Chondrocyte (in vitro differentiated cells): ENCODE results near the gene CDCA5. TPM values are rescaled to one million over a fixed set of nuclear protein-coding genes. Genes with fewer than 3 reads are reported as not detected.

Source experiments
- DNase-seq: peaks from one replicate; pipeline ENCODE4 v3.0.0; 2021; ENCODE audit warnings: mixed read lengths, low spot score
- H3K27ac Mint-ChIP-seq: one replicate; pipeline ENCODE4 v1.8.0; 2021; ENCODE audit warnings: mild to moderate bottlenecking, moderate library complexity, mixed read lengths; ENCODE audit not compliant: unreplicated experiment
- H3K27me3 Mint-ChIP-seq: 2 replicates; pipeline ENCODE4 v1.8.0; 2021; ENCODE audit warnings: low read depth, mixed read lengths
- H3K36me3 Mint-ChIP-seq: 2 replicates; pipeline ENCODE4 v1.8.0; 2021; ENCODE audit warnings: low read depth, mixed read lengths
- H3K4me1 Mint-ChIP-seq: 2 replicates; pipeline ENCODE4 v1.8.0; 2021; ENCODE audit warnings: low read depth, mild to moderate bottlenecking, mixed read lengths
- H3K4me3 Mint-ChIP-seq: one replicate; pipeline ENCODE4 v1.8.0; 2021; ENCODE audit warnings: mild to moderate bottlenecking, moderate library complexity, mixed read lengths; ENCODE audit not compliant: unreplicated experiment
- H3K9me3 Mint-ChIP-seq: 2 replicates; pipeline ENCODE4 v1.8.0; 2021; ENCODE audit warnings: low read depth, mixed read lengths
- total RNA-seq: library from RNA; stranded (reverse); gene quantifications from 3 replicates; pipeline ENCODE4 v1.2.1, GENCODE V29; 2021
- TF ChIP-seq, protein P1 (sequence below): fragments of 200-600 bp; sonication (generic); IDR thresholded peaks from 2 replicates; pipeline ENCODE4 v1.5.0; 2021; ENCODE audit warnings: antibody characterized with exemption, mild to moderate bottlenecking, moderate library complexity

The CDCA5 gene
- total RNA-seq, 1 donor from 2014 or later, result 5.5 TPM

DNA sequence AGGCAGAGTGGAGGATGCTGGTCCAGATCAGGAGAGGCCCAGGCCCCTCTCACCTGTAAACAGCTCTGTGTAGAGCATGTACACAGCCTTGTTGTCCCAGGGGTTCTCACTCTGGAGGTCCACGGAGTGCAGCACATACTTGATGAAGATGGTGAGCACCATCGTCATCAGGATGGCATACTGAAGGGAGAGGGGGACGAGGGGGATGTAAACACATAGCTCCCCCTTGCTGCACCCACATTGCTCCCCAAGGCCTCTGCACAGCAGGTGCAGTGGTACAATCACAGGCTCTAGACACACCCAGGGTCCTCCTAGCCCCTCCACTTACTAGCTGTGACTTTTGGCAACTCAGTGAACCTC, 47.6 kb upstream of the CDCA5 start:
- Mint-ChIP-seq H3K4me1 (peaks cover 25% of the 10 kb centered on the region), H3K9me3 (no peaks in the 10 kb centered on the region), H3K36me3 (peaks cover 9% of the 10 kb centered on the region), H3K27me3 (no peaks in the 10 kb centered on the region), H3K27ac (no peak overlapping the region), H3K4me3 (no peak overlapping the region)
- peak; percentile 35 for DNase-seq
- TF ChIP-seq, protein P1, sequence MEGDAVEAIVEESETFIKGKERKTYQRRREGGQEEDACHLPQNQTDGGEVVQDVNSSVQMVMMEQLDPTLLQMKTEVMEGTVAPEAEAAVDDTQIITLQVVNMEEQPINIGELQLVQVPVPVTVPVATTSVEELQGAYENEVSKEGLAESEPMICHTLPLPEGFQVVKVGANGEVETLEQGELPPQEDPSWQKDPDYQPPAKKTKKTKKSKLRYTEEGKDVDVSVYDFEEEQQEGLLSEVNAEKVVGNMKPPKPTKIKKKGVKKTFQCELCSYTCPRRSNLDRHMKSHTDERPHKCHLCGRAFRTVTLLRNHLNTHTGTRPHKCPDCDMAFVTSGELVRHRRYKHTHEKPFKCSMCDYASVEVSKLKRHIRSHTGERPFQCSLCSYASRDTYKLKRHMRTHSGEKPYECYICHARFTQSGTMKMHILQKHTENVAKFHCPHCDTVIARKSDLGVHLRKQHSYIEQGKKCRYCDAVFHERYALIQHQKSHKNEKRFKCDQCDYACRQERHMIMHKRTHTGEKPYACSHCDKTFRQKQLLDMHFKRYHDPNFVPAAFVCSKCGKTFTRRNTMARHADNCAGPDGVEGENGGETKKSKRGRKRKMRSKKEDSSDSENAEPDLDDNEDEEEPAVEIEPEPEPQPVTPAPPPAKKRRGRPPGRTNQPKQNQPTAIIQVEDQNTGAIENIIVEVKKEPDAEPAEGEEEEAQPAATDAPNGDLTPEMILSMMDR, result no peak

DNA sequence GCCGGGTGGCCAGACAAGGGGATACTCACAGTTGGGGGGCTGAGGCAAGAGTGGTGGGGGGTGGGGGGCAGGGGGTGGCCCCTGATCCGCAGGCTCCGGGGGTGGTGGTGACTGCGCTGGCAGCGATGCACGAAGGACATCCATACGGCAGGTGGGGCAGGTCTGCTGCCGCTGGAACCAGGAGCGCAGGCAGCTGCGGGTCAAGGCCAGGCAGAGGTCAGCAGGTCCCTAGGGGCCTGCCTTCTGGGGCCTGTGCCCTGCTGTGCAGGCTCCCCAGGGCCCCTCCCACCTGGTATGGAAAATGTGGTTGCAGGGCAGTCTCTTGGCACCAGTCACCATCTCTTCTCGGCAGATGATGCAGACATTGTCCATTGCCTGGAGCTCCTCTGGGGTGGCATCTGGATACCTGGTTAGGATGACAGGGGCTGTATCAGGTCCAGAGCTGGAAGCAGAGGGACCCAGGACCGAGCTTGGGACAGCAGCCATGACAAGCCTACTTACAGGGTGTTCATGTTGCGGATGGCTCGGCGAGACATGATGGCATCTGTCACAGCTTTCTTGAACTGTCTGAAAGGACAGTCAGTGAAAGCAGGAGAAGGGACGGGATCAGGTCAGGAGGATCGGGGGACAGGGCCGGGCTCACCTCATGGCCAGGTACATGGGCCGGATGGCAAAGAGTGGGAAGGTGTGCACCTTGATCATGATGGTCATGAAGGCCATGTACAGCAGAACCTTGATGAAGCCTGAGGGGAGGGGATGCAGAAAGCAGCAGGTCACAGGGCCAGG, 47.0 kb upstream of the CDCA5 start:
- no peak overlapping the region for H3K27ac Mint-ChIP-seq
- H3K4me1 Mint-ChIP-seq, result peaks cover 21% of the 10 kb centered on the region
- no peaks in the 10 kb centered on the region for H3K27me3 Mint-ChIP-seq
- no peaks in the 10 kb centered on the region for H3K9me3 Mint-ChIP-seq
- peaks cover 10% of the 10 kb centered on the region for H3K36me3 Mint-ChIP-seq
- TF ChIP-seq, protein P1, result no peak
- H3K4me3 Mint-ChIP-seq, result no peak overlapping the region
- DNase-seq, result peak; percentile 90

DNA sequence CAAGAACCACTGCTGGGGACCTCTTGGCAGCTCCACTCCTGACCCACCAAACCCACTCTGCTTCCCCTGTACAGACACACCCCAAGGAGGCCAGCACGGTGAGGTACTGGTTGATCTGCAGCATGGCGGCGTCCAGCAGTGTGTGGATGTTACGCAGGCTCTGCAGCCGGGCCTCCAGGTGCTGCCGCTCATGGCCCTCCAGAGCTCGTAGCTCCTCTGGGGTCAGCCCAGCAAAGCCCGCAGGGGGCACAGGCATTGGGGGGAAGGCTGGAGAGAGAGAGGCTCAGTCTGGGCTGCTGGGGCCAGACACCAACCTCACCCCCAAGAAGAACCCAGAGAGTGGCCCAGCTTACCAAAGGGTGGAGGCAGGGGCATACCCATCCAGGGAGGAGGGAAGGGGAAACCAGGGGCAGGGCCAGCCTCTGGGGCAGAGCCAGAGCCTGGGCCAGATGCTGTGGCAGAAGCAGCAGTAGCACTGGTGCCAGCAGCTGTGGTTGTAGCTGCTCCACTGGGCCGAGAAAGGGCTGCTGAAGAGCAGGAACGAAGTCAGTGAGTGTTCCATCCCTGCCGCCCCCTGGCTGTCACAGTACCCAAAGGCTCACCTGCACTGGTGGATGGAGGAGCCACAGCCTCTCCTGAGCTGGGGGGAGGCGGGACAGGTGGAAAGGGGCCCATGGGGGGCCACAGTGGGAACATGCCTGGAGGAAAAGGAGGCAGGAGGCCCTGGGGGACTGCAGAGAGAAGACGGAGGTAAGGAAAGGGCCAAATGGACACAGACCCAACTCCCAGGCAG, 46.0 kb upstream of the CDCA5 start:
- Mint-ChIP-seq H3K4me1 (peaks cover 14% of the 10 kb centered on the region), H3K27me3 (no peaks in the 10 kb centered on the region), H3K9me3 (no peaks in the 10 kb centered on the region), H3K4me3 (no peak overlapping the region), H3K36me3 (peaks cover 10% of the 10 kb centered on the region), H3K27ac (no peak overlapping the region)
- DNase-seq, result peak; percentile 86
- TF ChIP-seq, protein P1, result no peak

DNA sequence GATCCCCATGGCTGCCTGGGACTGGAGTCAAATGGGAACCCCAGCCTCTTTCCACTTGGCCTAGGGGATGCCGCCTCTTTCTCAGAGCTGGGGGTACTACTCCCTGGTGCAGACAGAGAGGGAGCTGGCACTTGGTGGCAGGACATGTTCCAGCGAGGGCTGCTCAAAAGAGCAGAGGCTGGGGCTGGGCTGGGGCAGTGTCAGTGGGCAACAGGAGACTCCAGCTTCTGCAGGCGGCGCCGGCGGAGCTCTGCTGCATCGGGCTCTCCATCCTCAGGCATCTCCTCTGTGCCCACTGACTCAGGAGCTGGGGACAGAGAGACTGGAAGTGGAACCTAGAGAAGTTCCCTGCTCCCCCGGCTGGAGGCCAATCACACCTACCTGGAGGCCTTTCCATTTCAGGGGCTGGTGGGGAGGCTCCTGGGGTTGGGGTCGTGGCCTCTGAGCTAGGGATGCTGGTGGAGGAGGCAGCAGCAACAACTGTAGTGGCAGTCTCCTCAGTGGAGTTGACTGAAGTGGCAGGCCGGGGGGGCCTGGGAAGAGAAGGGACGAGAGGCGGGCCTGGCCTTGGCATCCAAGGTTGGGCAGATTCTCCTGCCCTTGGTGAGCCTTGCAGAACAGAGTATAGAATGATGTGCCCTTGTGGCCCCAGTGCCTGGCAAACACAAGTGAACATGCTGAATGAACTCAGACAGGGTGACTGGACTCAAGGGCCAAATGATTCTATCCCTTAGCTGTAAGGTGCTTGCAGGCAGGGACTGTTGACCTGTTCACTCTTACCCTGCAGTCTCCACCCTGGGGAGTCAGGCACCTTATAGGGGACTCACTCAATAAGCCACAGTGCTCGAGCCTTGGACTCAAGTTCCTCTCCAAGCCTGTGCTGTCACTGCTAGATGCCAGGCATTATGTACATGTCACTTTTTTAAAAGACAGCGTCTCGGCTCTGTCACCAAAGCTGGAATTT, 44.6 kb upstream of the CDCA5 start:
- Mint-ChIP-seq H3K27me3 (no peaks in the 10 kb centered on the region), H3K4me1 (peaks cover 15% of the 10 kb centered on the region), H3K9me3 (no peaks in the 10 kb centered on the region), H3K27ac (peak overlapping the region; percentile 17), H3K36me3 (peaks cover 10% of the 10 kb centered on the region), H3K4me3 (no peak overlapping the region)
- TF ChIP-seq, protein P1, result no peak
- DNase-seq, result peak; percentile 93
